OCI-LY7 (cell line): Measurements from ENCODE around the gene IFIT1. TPM values are rescaled to one million over a fixed set of nuclear protein-coding genes. Genes with fewer than 3 reads are reported as not detected.

Source experiments
- BruUV-seq: library from RNA; stranded (reverse); fragments of 400-500 nt; replicated peaks from 2 replicates; lab custom pipeline; 2021; lab: Mats Ljungman, UMichigan
- CTCF ChIA-PET: fragments of 300-600 bp; sonication (Branson Sonifier 250); formaldehyde crosslinking; loops from one replicate; lab custom pipeline; 2022; ENCODE audit warnings: antibody characterized with exemption; ENCODE audit not compliant: unreplicated experiment; lab: Charles Lee
- POLR2A ChIA-PET: fragments of 300-600 bp; sonication (Branson Sonifier 250); formaldehyde crosslinking; loops from one replicate; lab custom pipeline; 2022; ENCODE audit warnings: antibody characterized with exemption; lab: Charles Lee
- DNase-seq: peaks from one replicate; pipeline ENCODE4 v3.0.0-alpha.2; 2015; ENCODE audit warnings: low spot score
- H2AFZ ChIP-seq: fragments of 200-600 bp; sonication (generic), shearing (Covaris generic); 2 replicates; pipeline ENCODE4 v1.6.1; 2014; ENCODE audit warnings: mild to moderate bottlenecking, antibody characterized with exemption, low read length, moderate library complexity
- H3K27ac ChIP-seq: fragments of 200-600 bp; sonication (generic); 2 replicates; pipeline ENCODE4 v1.5.1; 2014; ENCODE audit warnings: mixed run types, low read depth, mild to moderate bottlenecking, moderate library complexity, low read length, inconsistent platforms; ENCODE audit not compliant: poor library complexity, severe bottlenecking
- H3K36me3 ChIP-seq: fragments of 200-600 bp; sonication (generic); 2 replicates; pipeline ENCODE4 v1.6.1; 2014; ENCODE audit warnings: mild to moderate bottlenecking, antibody characterized with exemption, low read length, moderate library complexity, mixed read lengths; ENCODE audit not compliant: insufficient read depth
- H3K4me1 ChIP-seq: fragments of 200-600 bp; sonication (generic); 2 replicates; pipeline ENCODE4 v1.5.1; 2014; ENCODE audit warnings: mild to moderate bottlenecking, low read length; ENCODE audit not compliant: insufficient read depth, poor library complexity, severe bottlenecking
- H3K4me2 ChIP-seq: fragments of 200-600 bp; sonication (generic); 2 replicates; pipeline ENCODE4 v1.6.1; 2014; ENCODE audit warnings: mild to moderate bottlenecking, low read length
- H3K4me3 ChIP-seq: fragments of 200-600 bp; sonication (generic); 2 replicates; pipeline ENCODE4 v1.5.1; 2014; ENCODE audit warnings: mild to moderate bottlenecking, low read depth, low read length; ENCODE audit not compliant: poor library complexity, severe bottlenecking
- H3K79me2 ChIP-seq: fragments of 200-600 bp; sonication (generic); 2 replicates; pipeline ENCODE4 v1.6.1; 2016; ENCODE audit warnings: low read depth, mild to moderate bottlenecking, low read length, moderate library complexity, mixed read lengths; ENCODE audit not compliant: insufficient read depth
- H3K9me2 ChIP-seq: fragments of 200-600 bp; sonication (generic); 2 replicates; pipeline ENCODE4 v1.6.1; 2016; ENCODE audit warnings: mild to moderate bottlenecking, low read length, mixed read lengths; ENCODE audit not compliant: insufficient read depth
- H3K9me3 ChIP-seq: fragments of 200-600 bp; sonication (generic); 2 replicates; pipeline ENCODE4 v1.6.1; 2014; ENCODE audit warnings: mild to moderate bottlenecking, mixed run types, low read length, mixed read lengths
- H4K20me1 ChIP-seq: fragments of 200-600 bp; sonication (generic); 2 replicates; pipeline ENCODE4 v1.6.1; 2014; ENCODE audit warnings: mild to moderate bottlenecking, antibody characterized with exemption, low read length, moderate library complexity, mixed read lengths; ENCODE audit not compliant: insufficient read depth
- CTCF ChIP-seq: fragments of 200-600 bp; sonication (generic); conservative IDR thresholded peaks from 2 replicates; pipeline ENCODE4 v1.5.1; 2014; ENCODE audit warnings: mild to moderate bottlenecking, antibody characterized with exemption, low read length, moderate library complexity, mixed read lengths
- EZH2phosphoT487 ChIP-seq: fragments of 200-600 bp; sonication (generic); IDR thresholded peaks from 2 replicates; pipeline ENCODE4 v1.6.1; 2018; ENCODE audit warnings: low read depth, borderline replicate concordance, mild to moderate bottlenecking, mixed run types, antibody characterized with exemption, low read length, moderate library complexity, mixed read lengths
- intact Hi-C: fragments of 100-400 bp; cut with micrococcal nuclease; formaldehyde crosslinking; loops from one replicate; pipeline ENCODE4 v1.10.0; 2022; ENCODE audit not compliant: unreplicated experiment
- total RNA-seq, 2 experiments: library from RNA; depleted of rRNA in 1 of 2; stranded (reverse); fragments of >200 nt in 1 of 2; shearing (Covaris generic) in 1 of 2; gene quantifications; 2 replicates each; pipeline ENCODE4 v1.2.3, GENCODE V29; 2014 to 2022

The IFIT1 gene
- total RNA-seq, 2 experiments from 2014 or later = not detected

GRCh38 chr10:89414879-89415821 is 22.7 kb downstream of the IFIT1 start:
- TF ChIP-seq CTCF (no peak), EZH2phosphoT487 (no peak)
- H3K9me2 ChIP-seq = no peaks in the 10 kb centered on the region
- H3K36me3 ChIP-seq = no peaks in the 10 kb centered on the region
- no peaks in the 10 kb centered on the region for H3K79me2 ChIP-seq
- H3K4me3 ChIP-seq = peak overlapping the region; percentile 74
- DNase-seq = no peak
- H4K20me1 ChIP-seq = no peaks in the 10 kb centered on the region
- peak overlapping the region; percentile 75 for H3K4me2 ChIP-seq
- H3K27ac ChIP-seq = no peak overlapping the region
- intact Hi-C loops = loop anchor here (5.0 kb wide), 1 partner anchor 158 kb away; no protein-coding TSS in a partner anchor
- no TSS peak for BruUV-seq
- ChIA-PET CTCF (no interaction called here), POLR2A (interaction anchor here (1.0 to 1.4 kb wide), 4 partner anchors 17 to 91 kb away, joined by 3 to 5 read pairs (median 4); no protein-coding TSS in a partner anchor)
- no peaks in the 10 kb centered on the region for H3K9me3 ChIP-seq
- peaks cover 3% of the 10 kb centered on the region for H3K4me1 ChIP-seq
- H2AFZ ChIP-seq = peak overlapping the region; percentile 98

- H3K4me3 ChIP-seq = no peak overlapping the region
- no peaks in the 10 kb centered on the region for H3K79me2 ChIP-seq
- no peaks in the 10 kb centered on the region for H3K9me3 ChIP-seq
- no peak for DNase-seq
- H3K4me2 ChIP-seq = no peak overlapping the region
- CTCF ChIA-PET = no interaction called here
- no peaks in the 10 kb centered on the region for H3K36me3 ChIP-seq
- no peak for TF ChIP-seq CTCF
- TF ChIP-seq EZH2phosphoT487 = no peak
- H3K4me1 ChIP-seq = peaks cover 3% of the 10 kb centered on the region
- H2AFZ ChIP-seq = no peak overlapping the region
- no peaks in the 10 kb centered on the region for H4K20me1 ChIP-seq
- intact Hi-C loops = no loop called here
- POLR2A ChIA-PET = no interaction called here
- H3K27ac ChIP-seq = no peak overlapping the region
- BruUV-seq = no TSS peak
- no peaks in the 10 kb centered on the region for H3K9me2 ChIP-seq
These were observed 24.0 kb downstream of the IFIT1 start for GRCh38 chr10:89416465-89416864.

GRCh38 chr10:89419548-89419947 is 27.1 kb downstream of the IFIT1 start:
- no peaks in the 10 kb centered on the region for H3K36me3 ChIP-seq
- peak; percentile 33 for DNase-seq
- ChIA-PET POLR2A (no interaction called here), CTCF (no interaction called here)
- H3K4me1 ChIP-seq = no peaks in the 10 kb centered on the region
- no peak overlapping the region for H3K4me3 ChIP-seq
- no peak overlapping the region for H3K4me2 ChIP-seq
- no peaks in the 10 kb centered on the region for H3K79me2 ChIP-seq
- TF ChIP-seq CTCF (peak; percentile 64), EZH2phosphoT487 (no peak)
- H3K9me3 ChIP-seq = no peaks in the 10 kb centered on the region
- no peak overlapping the region for H3K27ac ChIP-seq
- no peaks in the 10 kb centered on the region for H4K20me1 ChIP-seq
- no peaks in the 10 kb centered on the region for H3K9me2 ChIP-seq
- intact Hi-C loops = no loop called here
- no peak overlapping the region for H2AFZ ChIP-seq
- BruUV-seq = no TSS peak
